Mesenchymal stem cell (in vitro differentiated cells and primary cell): ENCODE data around the gene RAB32.

Experiments used
- DNase-seq: peaks from one replicate; pipeline ENCODE4 v3.0.0-alpha.2; 2013
- H2AFZ ChIP-seq: one replicate; pipeline ENCODE4 v1.6.1; 2013; ENCODE audit warnings: low read depth, mild to moderate bottlenecking, control low read depth, inconsistent platforms, low read length, moderate library complexity
- H2AK5ac ChIP-seq: 2 replicates; pipeline ENCODE4 v1.6.1; 2013; ENCODE audit warnings: low read length, moderate library complexity, mild to moderate bottlenecking, inconsistent platforms; ENCODE audit not compliant: severe bottlenecking
- H2BK120ac ChIP-seq: one replicate; pipeline ENCODE4 v1.6.1; 2013; ENCODE audit warnings: low read depth, mild to moderate bottlenecking, inconsistent platforms, low read length, moderate library complexity
- H2BK12ac ChIP-seq, 2 experiments: one replicate each; pipeline ENCODE4 v1.6.1; 2013; ENCODE audit warnings: inconsistent platforms in 2 of 2, low read length in 2 of 2, mild to moderate bottlenecking in 2 of 2, moderate library complexity in 2 of 2, control low read depth in 1 of 2
- H2BK15ac ChIP-seq: one replicate; pipeline ENCODE4 v1.6.1; 2013; ENCODE audit warnings: mild to moderate bottlenecking, low read depth, inconsistent platforms; ENCODE audit not compliant: poor library complexity, severe bottlenecking
- H2BK5ac ChIP-seq: 2 replicates; pipeline ENCODE4 v1.6.1; 2013; ENCODE audit warnings: low read depth, mild to moderate bottlenecking, low read length, control low read depth, inconsistent platforms; ENCODE audit not compliant: poor library complexity, severe bottlenecking
- H3K14ac ChIP-seq, 2 experiments: one replicate each; pipeline ENCODE4 v1.6.1; 2013; ENCODE audit warnings: inconsistent platforms in 2 of 2, low read length in 2 of 2, control low read depth in 1 of 2, mild to moderate bottlenecking in 1 of 2, moderate library complexity in 1 of 2
- H3K18ac ChIP-seq, 2 experiments: one replicate each; pipeline ENCODE4 v1.6.1; 2013; ENCODE audit warnings: inconsistent platforms in 2 of 2, low read length in 2 of 2, control low read depth in 1 of 2, low read depth in 1 of 2, mild to moderate bottlenecking in 1 of 2
- H3K23ac ChIP-seq, 2 experiments: one replicate each; pipeline ENCODE4 v1.6.1; 2013; ENCODE audit warnings: inconsistent platforms in 2 of 2, low read length in 2 of 2, mild to moderate bottlenecking in 2 of 2, moderate library complexity in 2 of 2, control low read depth in 1 of 2
- H3K27ac ChIP-seq: 2 replicates; pipeline ENCODE4 v1.5.1; 2013; ENCODE audit warnings: mild to moderate bottlenecking, moderate library complexity, low read length, control low read depth, inconsistent platforms; ENCODE audit not compliant: poor library complexity, severe bottlenecking
- H3K27me3 ChIP-seq, 2 experiments: 2 replicates each; pipeline versions ENCODE4 v1.6.1 to v1.7.0; 2013; ENCODE audit warnings: low read length in 2 of 2, mild to moderate bottlenecking in 2 of 2, moderate library complexity in 2 of 2, control low read depth in 1 of 2, inconsistent platforms in 1 of 2; ENCODE audit not compliant: control insufficient read depth in 1 of 2, insufficient read depth in 1 of 2
- H3K36me3 ChIP-seq, 2 experiments: 2 replicates each; pipeline versions ENCODE4 v1.6.1 to v1.7.0; 2013; ENCODE audit warnings: low read length in 2 of 2, control low read depth in 1 of 2, inconsistent platforms in 1 of 2, low read depth in 1 of 2, mild to moderate bottlenecking in 1 of 2; ENCODE audit not compliant: insufficient read depth in 2 of 2, control insufficient read depth in 1 of 2
- H3K4ac ChIP-seq, 2 experiments: one replicate each; pipeline ENCODE4 v1.6.1; 2013; ENCODE audit warnings: inconsistent platforms in 2 of 2, low read length in 2 of 2, mild to moderate bottlenecking in 2 of 2, moderate library complexity in 2 of 2, control low read depth in 1 of 2, low read depth in 1 of 2
- H3K4me1 ChIP-seq: 2 replicates; pipeline ENCODE4 v1.6.1; 2013; ENCODE audit warnings: low read depth, low read length, control low read depth; ENCODE audit not compliant: control insufficient read depth, insufficient read depth
- H3K4me2 ChIP-seq: 2 replicates; pipeline ENCODE4 v1.6.1; 2013; ENCODE audit warnings: low read length, mild to moderate bottlenecking, inconsistent platforms; ENCODE audit not compliant: poor library complexity, severe bottlenecking
- H3K4me3 ChIP-seq, 2 experiments: 2 replicates each; pipeline versions ENCODE4 v1.5.1 to v1.7.0; 2013; ENCODE audit warnings: low read length in 2 of 2, mild to moderate bottlenecking in 2 of 2, control low read depth in 1 of 2, low read depth in 1 of 2; ENCODE audit not compliant: insufficient read depth in 1 of 2
- H3K79me1 ChIP-seq: replicated peaks from 2 replicates; pipeline ENCODE4 v1.6.1; 2013; ENCODE audit warnings: mild to moderate bottlenecking, control low read depth, low read length, inconsistent platforms; ENCODE audit not compliant: poor library complexity, severe bottlenecking
- H3K9ac ChIP-seq: 2 replicates; pipeline ENCODE4 v1.7.0; 2013; ENCODE audit warnings: mild to moderate bottlenecking, low read length, moderate library complexity
- H3K9me3 ChIP-seq: 2 replicates; pipeline ENCODE4 v1.7.0; 2013; ENCODE audit warnings: mild to moderate bottlenecking, low read length; ENCODE audit not compliant: control insufficient read depth
- H4K8ac ChIP-seq: one replicate; pipeline ENCODE4 v1.6.1; 2013; ENCODE audit warnings: inconsistent platforms, mild to moderate bottlenecking, low read length, moderate library complexity
- H4K91ac ChIP-seq: one replicate; pipeline ENCODE4 v1.6.1; 2013; ENCODE audit warnings: mild to moderate bottlenecking, low read length, inconsistent platforms
- WGBS: methylation state at CpG from one replicate; pipeline ENCODE4 v1.1.7; 2013; ENCODE audit warnings: mixed read lengths; 5-methylcytosine and 5-hydroxymethylcytosine counted together

RAB32 gene

GRCh38 chr6:146578054-146578453, 34.4 kb downstream of the RAB32 start:
- Histone ChIP-seq H3K4me1 (no peaks in the 10 kb centered on the region), H3K4me2 (no peak overlapping the region), H3K9ac (no peak overlapping the region), H3K4me3 (no peak overlapping the region), H4K91ac (no peak overlapping the region), H3K27ac (no peak overlapping the region), H3K9me3 (peaks cover 6% of the 10 kb centered on the region), H2BK120ac (no peak overlapping the region), H2AK5ac (no peak overlapping the region), H3K79me1 (no peaks in the 10 kb centered on the region), H3K18ac (no peak overlapping the region), H2AFZ (no peak overlapping the region), H3K36me3 (no peaks in the 10 kb centered on the region), H2BK5ac (no peak overlapping the region), H3K27me3 (no peaks in the 10 kb centered on the region), H2BK15ac (no peak overlapping the region), H3K4ac (no peak overlapping the region), H2BK12ac (no peak overlapping the region), H3K23ac (no peak overlapping the region), H4K8ac (no peak overlapping the region), H3K14ac (no peak overlapping the region)
- peak; percentile 54 for DNase-seq

DNA sequence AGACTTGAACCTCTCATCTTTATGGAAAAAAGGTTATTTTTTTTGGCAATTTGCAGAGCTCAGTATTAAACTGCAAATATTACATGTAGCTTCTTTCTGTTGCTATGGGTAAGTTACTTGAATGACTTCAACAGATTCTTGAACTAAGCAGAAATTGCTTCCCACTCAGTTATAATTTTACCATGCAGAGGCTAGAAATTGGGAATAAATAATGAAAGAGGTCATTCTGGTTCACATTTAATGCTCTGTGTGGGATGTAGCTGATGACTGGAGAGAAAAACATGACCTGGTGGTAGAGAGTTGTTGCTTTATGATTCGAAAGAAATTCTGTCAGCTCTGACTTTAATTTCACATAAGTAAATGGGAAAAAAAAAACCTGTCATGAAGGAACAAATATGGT, 38.3 kb downstream of the RAB32 start:
- no CpG with 5 or more reads among the region's 1 CpG for WGBS
- Histone ChIP-seq H2BK120ac (no peak overlapping the region), H3K4me2 (no peak overlapping the region), H3K9me3 (no peaks in the 10 kb centered on the region), H3K79me1 (no peaks in the 10 kb centered on the region), H2BK12ac (no peak overlapping the region), H2AK5ac (no peak overlapping the region), H2BK15ac (no peak overlapping the region), H3K27me3 (no peaks in the 10 kb centered on the region), H3K14ac (no peak overlapping the region), H3K18ac (no peak overlapping the region), H3K23ac (no peak overlapping the region), H3K9ac (no peak overlapping the region), H2BK5ac (no peak overlapping the region), H4K91ac (no peak overlapping the region), H3K4me1 (no peaks in the 10 kb centered on the region), H3K27ac (no peak overlapping the region), H3K4me3 (no peak overlapping the region), H2AFZ (no peak overlapping the region), H4K8ac (no peak overlapping the region), H3K4ac (no peak overlapping the region), H3K36me3 (no peaks in the 10 kb centered on the region)
- DNase-seq: no peak

DNA sequence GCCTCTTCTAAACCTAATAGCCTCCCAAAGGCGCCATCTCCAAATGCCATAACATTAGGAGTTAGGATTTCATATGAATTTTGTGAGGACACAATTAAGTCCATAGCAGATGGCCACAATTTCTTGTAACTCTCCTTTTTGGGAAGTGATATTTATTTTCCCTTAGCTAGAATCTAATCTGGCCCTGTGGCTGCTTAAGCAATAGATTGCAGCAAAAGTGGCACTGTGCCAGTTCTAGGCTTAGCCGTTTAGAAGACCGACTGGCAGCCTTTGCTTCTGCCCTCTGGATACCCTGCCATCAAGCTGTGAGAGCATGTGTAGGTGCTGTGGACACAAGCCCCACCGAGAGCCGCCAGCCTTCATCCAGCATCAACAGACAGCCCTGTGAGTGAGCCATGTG, 39.2 kb downstream of the RAB32 start:
- H4K8ac ChIP-seq: no peak overlapping the region
- H3K4me3 ChIP-seq: no peak overlapping the region
- no peak overlapping the region for H3K4me2 ChIP-seq
- H3K18ac ChIP-seq: no peak overlapping the region
- H3K27ac ChIP-seq: no peak overlapping the region
- H3K4me1 ChIP-seq: no peaks in the 10 kb centered on the region
- H2AK5ac ChIP-seq: no peak overlapping the region
- H3K4ac ChIP-seq: no peak overlapping the region
- DNase-seq: peak; percentile 6
- H3K79me1 ChIP-seq: no peaks in the 10 kb centered on the region
- H2BK120ac ChIP-seq: no peak overlapping the region
- WGBS: 86% methylated on average over 4 of the region's 5 CpGs
- no peak overlapping the region for H2AFZ ChIP-seq
- H3K14ac ChIP-seq: no peak overlapping the region
- H4K91ac ChIP-seq: no peak overlapping the region
- no peaks in the 10 kb centered on the region for H3K36me3 ChIP-seq
- no peak overlapping the region for H3K9ac ChIP-seq
- no peaks in the 10 kb centered on the region for H3K9me3 ChIP-seq
- no peak overlapping the region for H2BK15ac ChIP-seq
- no peak overlapping the region for H2BK12ac ChIP-seq
- H3K27me3 ChIP-seq: no peaks in the 10 kb centered on the region
- no peak overlapping the region for H2BK5ac ChIP-seq
- H3K23ac ChIP-seq: no peak overlapping the region

DNA sequence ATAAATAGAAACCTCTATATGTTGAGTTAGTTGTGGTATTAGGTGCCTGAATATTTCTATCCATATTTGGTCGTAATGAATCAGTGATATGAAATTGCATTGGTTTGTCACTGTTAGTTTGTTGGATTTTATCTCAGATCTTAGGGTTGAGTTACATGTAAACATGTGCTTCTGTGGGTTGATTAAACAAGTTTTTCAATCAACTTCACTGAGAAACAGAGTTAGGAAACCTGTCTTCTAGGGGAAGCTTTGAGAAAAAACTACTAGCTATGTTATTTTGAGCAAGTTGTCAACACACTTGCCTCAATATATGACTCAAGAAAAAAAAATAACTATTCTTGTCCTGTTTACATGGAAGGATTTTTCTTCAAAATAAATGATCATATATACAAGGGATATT, 40.3 kb downstream of the RAB32 start:
- Histone ChIP-seq H2AFZ (no peak overlapping the region), H3K23ac (no peak overlapping the region), H2AK5ac (no peak overlapping the region), H3K4me1 (no peaks in the 10 kb centered on the region), H3K79me1 (no peaks in the 10 kb centered on the region), H3K4me2 (no peak overlapping the region), H3K9me3 (no peaks in the 10 kb centered on the region), H2BK5ac (no peak overlapping the region), H3K27ac (no peak overlapping the region), H2BK120ac (no peak overlapping the region), H4K8ac (no peak overlapping the region), H3K9ac (no peak overlapping the region), H4K91ac (no peak overlapping the region), H3K4me3 (no peak overlapping the region), H3K36me3 (no peaks in the 10 kb centered on the region), H3K4ac (no peak overlapping the region), H2BK15ac (no peak overlapping the region), H3K27me3 (no peaks in the 10 kb centered on the region), H2BK12ac (no peak overlapping the region), H3K14ac (no peak overlapping the region), H3K18ac (no peak overlapping the region)
- DNase-seq: peak; percentile 11
- 81% methylated on average over 1 of the region's 1 CpG for WGBS
